Activated T-cell treated with anti-CD3 and anti-CD28 coated beads, Interleukin-2, amount 50 U/mL, for 24 hours (primary cell): Measurements from ENCODE around the gene CFHR5.
"Not testable (repeated sequence)": the region's sequence is repeated elsewhere in the genome, so short reads cannot be mapped to it uniquely, and the experiment has no call there.

Source experiments
- DNase-seq: peaks from one replicate; pipeline ENCODE4 v3.0.0-alpha.2; 2020
- H3K27ac Mint-ChIP-seq: 2 replicates; pipeline ENCODE4 v1.8.0; 2020; ENCODE audit warnings: mild to moderate bottlenecking, mixed read lengths
- H3K27me3 Mint-ChIP-seq: 2 replicates; pipeline ENCODE4 v1.8.0; 2020; ENCODE audit warnings: mixed read lengths
- H3K36me3 Mint-ChIP-seq: 2 replicates; pipeline ENCODE4 v1.8.0; 2020; ENCODE audit warnings: low read depth, mixed read lengths
- H3K4me1 Mint-ChIP-seq: 2 replicates; pipeline ENCODE4 v1.8.0; 2020; ENCODE audit warnings: low read depth, mixed read lengths
- H3K4me3 Mint-ChIP-seq: 2 replicates; pipeline ENCODE4 v1.8.0; 2020; ENCODE audit warnings: mild to moderate bottlenecking, moderate library complexity, mixed read lengths
- H3K9me3 Mint-ChIP-seq: 2 replicates; pipeline ENCODE4 v1.8.0; 2020; ENCODE audit warnings: mixed read lengths

The CFHR5 gene

DNA sequence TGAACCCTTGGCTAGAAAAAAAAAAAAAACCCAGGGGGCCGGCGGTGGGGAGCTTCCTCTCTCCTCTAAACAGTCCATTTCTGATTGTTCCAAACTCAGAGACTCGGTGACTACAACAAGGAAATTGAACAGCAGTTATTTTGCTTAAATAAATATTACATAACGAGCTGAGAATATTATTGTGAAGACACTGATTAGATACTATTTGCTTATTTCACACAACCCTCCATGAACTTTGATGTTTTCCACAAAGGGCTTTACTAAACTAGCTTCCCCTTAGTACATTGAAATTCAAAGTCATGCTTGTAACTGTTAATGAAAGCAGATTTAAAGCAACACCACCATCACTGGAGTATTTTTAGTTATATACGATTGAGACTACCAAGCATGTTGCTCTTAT is at the start of gene CFHR5:
TSS of gene CFHR5 (plus strand) at position 279 of the 400 bp plus-strand sequence. CDS start at position 388, 109 bp downstream.
- DNase-seq: no peak
- Mint-ChIP-seq H3K27me3 (no peaks in the 10 kb centered on the region), H3K4me1 (no peaks in the 10 kb centered on the region), H3K9me3 (no peaks in the 10 kb centered on the region), H3K27ac (no peak within 1 kb of the TSS), H3K36me3 (no peaks in the 10 kb centered on the region), H3K4me3 (no peak within 1 kb of the TSS)

DNA sequence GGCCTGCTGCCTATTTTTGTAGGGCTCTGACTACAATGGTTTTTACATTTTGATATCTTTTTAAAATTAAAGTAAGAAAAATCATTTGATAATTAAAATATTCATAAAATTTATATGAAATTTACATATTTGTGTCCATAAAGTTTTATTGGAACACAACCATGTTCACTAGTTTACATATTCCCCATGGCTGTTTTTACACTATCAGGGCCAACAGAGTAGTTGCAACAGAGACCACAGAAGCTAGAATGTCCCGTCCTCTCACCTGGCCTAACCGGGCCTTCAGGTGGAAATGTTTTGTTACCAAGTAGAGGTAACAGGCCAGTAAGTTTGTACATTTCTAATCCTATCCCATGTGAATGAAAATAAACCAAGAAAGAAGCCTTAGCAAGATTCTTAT is 44.5 kb upstream of the CFHR5 start:
- not testable (repeated sequence) for H3K27me3 Mint-ChIP-seq, H3K27ac Mint-ChIP-seq, DNase-seq, H3K4me1 Mint-ChIP-seq, H3K36me3 Mint-ChIP-seq, H3K9me3 Mint-ChIP-seq, H3K4me3 Mint-ChIP-seq

DNA sequence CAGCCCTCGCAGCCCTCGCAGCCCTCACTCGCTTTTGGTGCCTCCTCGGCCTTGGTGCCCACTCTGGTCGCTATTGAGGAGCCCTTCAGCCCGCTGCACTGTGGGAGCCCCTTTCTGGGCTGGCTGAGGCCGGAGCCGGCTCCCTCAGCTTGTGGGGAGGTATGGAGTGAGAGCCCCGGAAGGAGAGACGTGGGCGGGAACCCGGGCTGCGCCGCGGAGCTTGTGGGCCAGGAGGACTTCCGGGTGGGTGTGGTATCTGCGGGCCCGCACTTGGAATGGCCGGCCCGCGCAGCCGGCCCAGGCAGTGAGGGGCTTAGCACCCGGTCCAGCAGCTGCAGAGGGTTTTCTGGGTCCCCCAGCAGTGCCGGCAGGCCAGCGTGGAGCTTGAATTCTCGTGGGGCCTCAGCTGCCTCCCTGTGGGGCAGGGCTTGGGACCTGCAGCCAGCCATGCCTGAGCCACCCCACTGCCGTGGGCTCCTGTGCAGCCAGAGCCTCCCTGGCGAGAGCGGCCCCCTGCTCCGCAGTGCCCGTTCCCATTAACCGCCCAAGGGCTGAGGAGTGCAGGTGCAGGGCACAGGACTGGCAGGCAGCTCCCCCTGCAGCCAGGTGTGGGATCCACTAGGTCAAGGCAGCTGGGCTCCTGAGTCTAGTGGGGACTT is 43.7 kb upstream of the CFHR5 start:
- Mint-ChIP-seq H3K9me3 (no peaks in the 10 kb centered on the region), H3K4me3 (no peak overlapping the region), H3K36me3 (no peaks in the 10 kb centered on the region), H3K4me1 (no peaks in the 10 kb centered on the region), H3K27ac (no peak overlapping the region), H3K27me3 (no peaks in the 10 kb centered on the region)
- no peak for DNase-seq

DNA sequence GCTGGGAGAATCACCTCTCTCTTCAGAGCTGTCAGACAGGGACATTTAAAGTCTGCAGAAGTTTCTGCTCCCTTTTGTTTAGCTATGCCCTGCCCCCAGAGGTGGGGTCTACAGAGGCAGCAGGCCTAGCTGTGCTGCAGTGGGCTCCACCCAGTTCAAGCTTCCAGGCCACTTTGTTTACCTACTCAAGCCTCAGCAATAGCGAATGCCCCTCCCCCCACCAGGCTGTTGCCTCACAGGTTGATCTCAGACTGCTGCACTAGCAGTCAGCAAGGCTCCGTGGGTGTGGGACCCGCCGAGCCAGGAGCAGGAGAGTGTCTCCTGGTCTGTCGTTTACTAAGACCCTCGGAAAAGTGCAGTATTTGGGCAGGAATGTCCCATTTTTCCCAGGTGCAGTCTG is 35.9 kb upstream of the CFHR5 start:
- H3K4me1 Mint-ChIP-seq, H3K4me3 Mint-ChIP-seq, H3K9me3 Mint-ChIP-seq: not testable (repeated sequence)

DNA sequence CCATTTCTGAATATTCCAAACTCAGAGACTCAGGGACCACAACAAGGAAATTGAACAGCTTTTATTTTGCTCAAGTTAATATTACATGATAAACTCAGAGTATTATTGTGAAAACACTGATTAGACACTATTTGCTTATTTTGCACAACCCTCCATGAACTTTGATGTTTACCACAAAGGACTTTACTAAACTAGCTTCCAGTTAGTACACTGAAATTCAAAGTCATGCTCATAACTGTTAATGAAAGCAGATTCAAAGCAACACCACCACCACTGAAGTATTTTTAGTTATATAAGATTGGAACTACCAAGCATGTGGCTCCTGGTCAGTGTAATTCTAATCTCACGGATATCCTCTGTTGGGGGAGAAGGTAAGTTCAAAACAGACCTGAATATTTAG is 33.8 kb upstream of the CFHR5 start, which contains the start of gene CFHR2:
TSS of gene CFHR2 (plus strand) at position 171 of the 400 bp plus-strand sequence. CDS start at position 314, 143 bp downstream.
- not testable (repeated sequence) for DNase-seq, H3K4me1 Mint-ChIP-seq, H3K36me3 Mint-ChIP-seq, H3K4me3 Mint-ChIP-seq, H3K27me3 Mint-ChIP-seq, H3K27ac Mint-ChIP-seq, H3K9me3 Mint-ChIP-seq

More for the DNA sequence above, 35.9 kb upstream of the CFHR5 start:
- not testable (repeated sequence) for H3K27ac Mint-ChIP-seq, H3K36me3 Mint-ChIP-seq, H3K27me3 Mint-ChIP-seq, DNase-seq

DNA sequence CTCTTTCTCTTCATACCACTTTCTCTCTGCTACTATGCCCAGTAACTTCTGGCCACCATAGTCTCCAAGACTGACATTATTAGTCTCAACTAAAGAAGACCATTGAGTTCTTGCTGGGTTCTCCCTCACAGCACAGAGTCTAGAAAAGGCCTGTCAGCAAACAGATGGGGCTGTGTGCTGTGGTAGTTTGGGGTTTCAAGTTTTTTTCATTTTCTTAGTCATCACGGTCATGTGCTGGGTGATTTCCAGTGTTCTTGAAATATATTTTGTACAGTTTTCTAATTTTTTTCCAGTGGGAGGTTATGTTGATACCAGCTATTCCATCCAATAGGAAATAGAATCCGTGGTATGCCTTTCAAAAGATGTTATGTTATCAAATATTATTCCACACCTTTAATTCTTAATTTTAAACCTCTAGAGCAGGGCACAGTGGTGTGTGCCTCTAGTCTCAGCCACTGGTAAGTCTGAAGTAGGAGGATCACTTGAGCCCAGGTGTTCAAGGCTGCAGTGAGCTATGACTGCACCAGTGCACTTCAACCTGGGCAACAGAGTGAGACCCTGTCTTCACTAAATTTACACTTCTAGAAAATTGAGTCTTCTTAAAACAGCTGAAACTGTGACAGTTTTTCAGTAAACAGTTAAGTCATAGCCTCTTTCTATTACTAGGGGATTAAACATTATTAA is 25.5 kb upstream of the CFHR5 start:
- Mint-ChIP-seq H3K4me1 (no peaks in the 10 kb centered on the region), H3K27me3 (no peaks in the 10 kb centered on the region), H3K4me3 (no peak overlapping the region), H3K27ac (no peak overlapping the region), H3K9me3 (no peaks in the 10 kb centered on the region), H3K36me3 (no peaks in the 10 kb centered on the region)
- no peak for DNase-seq

DNA sequence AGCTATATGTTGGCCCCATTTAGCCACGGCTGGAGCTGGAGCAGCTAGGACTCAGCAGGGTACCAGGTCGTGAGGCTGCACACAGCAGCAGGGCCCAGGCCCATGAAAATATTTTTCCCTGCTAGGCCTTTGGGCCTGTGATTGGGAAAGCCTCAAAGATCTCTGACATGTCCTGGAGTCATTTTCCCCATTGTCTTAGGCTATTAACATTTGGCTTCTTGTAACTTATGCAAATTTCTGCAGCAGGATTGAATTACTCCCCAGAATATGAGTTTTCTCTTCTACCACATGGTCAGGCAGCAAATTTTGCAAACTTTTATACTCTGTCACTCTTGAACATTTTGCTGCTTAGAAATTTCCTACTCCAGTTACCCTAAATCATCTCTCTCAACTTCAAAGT is 22.6 kb upstream of the CFHR5 start:
- Mint-ChIP-seq H3K4me3 (no peak overlapping the region), H3K27ac (no peak overlapping the region), H3K36me3 (no peaks in the 10 kb centered on the region), H3K27me3 (no peaks in the 10 kb centered on the region), H3K9me3 (no peaks in the 10 kb centered on the region), H3K4me1 (no peaks in the 10 kb centered on the region)
- no peak for DNase-seq

DNA sequence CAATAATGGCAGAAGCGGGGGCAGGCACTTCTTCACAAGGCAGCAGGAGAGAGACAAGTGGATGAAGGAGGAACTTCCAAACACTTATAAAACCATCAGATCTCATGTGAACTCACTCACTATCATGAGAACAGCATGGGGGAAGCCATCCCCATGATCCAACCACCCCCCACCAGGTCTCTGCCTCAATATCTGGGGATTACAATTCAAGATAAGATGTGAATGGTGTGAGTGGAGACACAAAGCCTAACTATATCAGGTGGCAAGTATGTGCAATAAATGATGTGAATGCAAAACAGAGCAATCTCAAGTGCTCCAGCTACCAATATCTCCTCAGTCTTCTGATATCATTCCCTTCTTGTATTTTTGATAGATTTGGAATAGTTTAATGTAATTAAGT is 21.4 kb upstream of the CFHR5 start:
- H3K36me3 Mint-ChIP-seq: no peaks in the 10 kb centered on the region
- no peak overlapping the region for H3K4me3 Mint-ChIP-seq
- no peaks in the 10 kb centered on the region for H3K27me3 Mint-ChIP-seq
- no peak overlapping the region for H3K27ac Mint-ChIP-seq
- no peaks in the 10 kb centered on the region for H3K9me3 Mint-ChIP-seq
- H3K4me1 Mint-ChIP-seq: no peaks in the 10 kb centered on the region
- no peak for DNase-seq

DNA sequence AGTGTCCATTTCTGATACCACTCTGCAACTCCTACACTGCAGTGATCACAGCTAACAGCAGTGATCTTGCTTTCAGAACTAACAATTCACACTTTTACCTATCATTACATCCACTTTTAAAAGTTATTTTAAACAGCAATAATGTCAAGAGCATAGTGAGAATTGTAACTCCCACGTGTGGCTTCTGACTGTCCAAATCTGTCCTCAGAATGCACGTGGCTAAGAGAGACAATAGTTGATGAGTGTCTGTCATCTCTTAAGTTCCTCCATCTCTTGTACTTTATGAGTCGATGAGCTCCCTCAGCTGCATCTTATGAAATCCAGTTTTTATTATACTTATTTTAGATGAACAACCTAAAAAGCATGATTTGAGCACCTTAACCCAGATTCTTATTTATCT is 16.5 kb upstream of the CFHR5 start:
- H3K9me3 Mint-ChIP-seq: no peaks in the 10 kb centered on the region
- no peaks in the 10 kb centered on the region for H3K27me3 Mint-ChIP-seq
- no peaks in the 10 kb centered on the region for H3K36me3 Mint-ChIP-seq
- no peak overlapping the region for H3K4me3 Mint-ChIP-seq
- no peak overlapping the region for H3K27ac Mint-ChIP-seq
- DNase-seq: no peak
- H3K4me1 Mint-ChIP-seq: no peaks in the 10 kb centered on the region

DNA sequence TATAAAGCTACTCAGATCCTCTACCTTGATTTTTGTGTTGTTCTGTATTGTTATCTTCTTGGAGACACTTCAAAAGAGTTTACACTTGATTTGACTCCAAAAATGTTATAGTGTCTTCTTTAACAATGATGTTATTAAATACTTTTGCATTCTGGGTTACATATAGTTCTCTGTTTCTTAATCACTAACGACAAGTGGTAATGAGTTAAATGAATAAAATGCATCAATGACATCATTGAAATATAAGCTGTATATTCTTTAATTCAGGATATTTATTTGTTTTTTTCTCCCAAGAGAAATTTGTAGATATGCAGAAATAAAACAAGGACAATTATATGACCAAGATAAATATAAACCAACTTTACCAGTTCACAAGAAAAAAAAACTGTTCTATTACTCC is 7.2 kb upstream of the CFHR5 start:
- H3K27me3 Mint-ChIP-seq: no peaks in the 10 kb centered on the region
- no peak for DNase-seq
- no peak overlapping the region for H3K27ac Mint-ChIP-seq
- H3K4me1 Mint-ChIP-seq: no peaks in the 10 kb centered on the region
- H3K9me3 Mint-ChIP-seq: no peaks in the 10 kb centered on the region
- no peaks in the 10 kb centered on the region for H3K36me3 Mint-ChIP-seq
- H3K4me3 Mint-ChIP-seq: no peak overlapping the region

DNA sequence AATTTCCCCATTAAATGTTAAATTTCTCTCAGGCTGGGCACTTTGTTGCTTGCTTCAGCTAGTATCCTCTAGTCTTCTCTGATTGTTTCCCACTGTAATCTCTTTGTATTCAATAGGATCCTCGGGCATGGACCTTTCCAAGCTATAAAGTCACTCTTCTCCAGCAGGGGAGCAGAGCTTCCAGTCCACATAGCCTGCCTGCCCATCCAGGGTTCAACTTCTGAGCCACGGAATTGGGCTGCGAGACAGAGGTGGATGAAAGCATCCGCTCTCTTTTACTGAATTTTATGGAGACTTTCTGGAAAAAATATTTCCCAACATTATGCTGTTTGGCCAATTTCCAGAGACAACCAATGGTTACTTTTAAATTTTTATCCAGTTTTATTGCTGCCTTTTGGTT is 1.1 kb upstream of the CFHR5 start:
- no peak for DNase-seq

DNA sequence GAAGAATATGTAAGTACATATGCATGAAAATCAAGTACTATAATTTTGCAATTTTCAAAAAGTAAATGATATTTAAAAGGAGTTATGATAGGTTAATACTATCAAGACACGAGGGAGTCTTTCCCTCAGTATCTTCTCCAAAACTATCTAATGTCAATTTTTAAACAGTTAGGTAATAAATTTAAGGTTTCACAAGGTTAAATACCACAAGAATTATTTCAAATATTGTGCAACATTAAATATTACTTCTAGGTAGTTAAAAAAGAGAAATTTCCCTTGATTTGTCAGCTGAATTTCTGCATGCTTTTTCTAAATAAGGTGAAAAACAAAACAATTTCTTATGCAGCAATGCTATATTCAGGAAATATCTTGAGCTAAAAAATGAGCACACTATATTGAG is 3.5 kb downstream of the CFHR5 start:
- H3K27me3 Mint-ChIP-seq: no peaks in the 10 kb centered on the region
- DNase-seq: no peak
- H3K4me3 Mint-ChIP-seq: no peak overlapping the region
- no peaks in the 10 kb centered on the region for H3K36me3 Mint-ChIP-seq
- H3K9me3 Mint-ChIP-seq: no peaks in the 10 kb centered on the region
- H3K4me1 Mint-ChIP-seq: no peaks in the 10 kb centered on the region
- no peak overlapping the region for H3K27ac Mint-ChIP-seq

More for the DNA sequence above, 1.1 kb upstream of the CFHR5 start:
- no peaks in the 10 kb centered on the region for H3K36me3 Mint-ChIP-seq
- no peaks in the 10 kb centered on the region for H3K9me3 Mint-ChIP-seq
- H3K27ac Mint-ChIP-seq: no peak overlapping the region
- no peaks in the 10 kb centered on the region for H3K27me3 Mint-ChIP-seq
- H3K4me3 Mint-ChIP-seq: no peak overlapping the region
- H3K4me1 Mint-ChIP-seq: no peaks in the 10 kb centered on the region

DNA sequence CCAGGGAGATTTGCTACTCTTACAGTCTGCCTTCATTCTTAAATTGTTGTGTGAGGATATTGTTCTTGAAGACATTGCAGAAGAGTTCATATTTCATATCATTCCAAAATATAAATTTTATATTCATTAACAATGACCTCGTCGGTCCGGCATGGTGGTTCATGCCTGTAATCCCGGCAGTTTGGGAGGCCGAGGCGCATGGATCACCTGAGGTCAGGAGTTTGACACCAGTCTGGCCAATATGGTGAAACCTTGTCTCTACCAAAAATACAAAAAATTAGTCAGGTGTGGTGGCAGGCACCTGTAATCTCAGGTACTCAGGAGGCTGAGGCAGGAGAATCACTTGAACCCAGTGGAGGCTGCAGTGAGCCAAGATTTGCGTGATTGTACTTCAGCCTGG is 4.9 kb downstream of the CFHR5 start:
- H3K4me1 Mint-ChIP-seq, H3K4me3 Mint-ChIP-seq, H3K27me3 Mint-ChIP-seq, H3K27ac Mint-ChIP-seq, DNase-seq, H3K36me3 Mint-ChIP-seq, H3K9me3 Mint-ChIP-seq: not testable (repeated sequence)

DNA sequence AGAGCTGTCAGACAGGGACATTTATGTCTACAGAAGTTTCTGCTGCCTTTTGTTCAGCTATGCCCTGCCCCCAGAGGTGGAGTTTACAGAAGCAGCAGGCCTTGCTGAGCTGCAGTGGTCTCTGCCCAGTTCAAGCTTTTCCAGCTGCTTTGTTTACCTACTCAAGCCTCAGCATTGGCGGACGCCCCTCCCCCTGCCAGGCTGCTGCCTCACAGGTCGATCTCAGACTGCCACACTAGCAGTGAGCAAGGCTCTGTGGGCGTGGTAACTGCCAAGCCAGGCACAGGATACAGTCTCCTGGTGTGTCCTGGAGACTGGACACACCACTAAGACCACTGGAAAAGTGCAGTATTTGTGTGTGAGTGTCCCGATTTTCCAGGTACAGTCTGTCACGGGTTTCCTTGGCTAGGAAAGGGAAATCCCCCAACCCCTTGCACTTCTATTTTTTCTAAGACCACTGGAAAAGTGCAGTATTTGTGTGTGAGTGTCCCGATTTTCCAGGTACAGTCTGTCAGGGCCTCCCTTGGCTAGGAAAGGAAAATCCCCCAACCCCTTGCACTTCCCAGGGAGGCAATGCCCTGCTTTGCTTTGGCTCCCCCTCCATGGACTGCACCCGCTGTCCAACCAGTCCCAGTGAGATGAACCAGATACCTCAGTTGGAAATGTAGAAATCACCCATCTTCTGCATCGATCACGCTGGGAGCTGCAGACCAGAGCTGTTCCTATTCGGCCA is 14.7 kb downstream of the CFHR5 start:
- not testable (repeated sequence) for H3K9me3 Mint-ChIP-seq, H3K27me3 Mint-ChIP-seq, H3K36me3 Mint-ChIP-seq, H3K4me3 Mint-ChIP-seq, DNase-seq, H3K27ac Mint-ChIP-seq, H3K4me1 Mint-ChIP-seq

DNA sequence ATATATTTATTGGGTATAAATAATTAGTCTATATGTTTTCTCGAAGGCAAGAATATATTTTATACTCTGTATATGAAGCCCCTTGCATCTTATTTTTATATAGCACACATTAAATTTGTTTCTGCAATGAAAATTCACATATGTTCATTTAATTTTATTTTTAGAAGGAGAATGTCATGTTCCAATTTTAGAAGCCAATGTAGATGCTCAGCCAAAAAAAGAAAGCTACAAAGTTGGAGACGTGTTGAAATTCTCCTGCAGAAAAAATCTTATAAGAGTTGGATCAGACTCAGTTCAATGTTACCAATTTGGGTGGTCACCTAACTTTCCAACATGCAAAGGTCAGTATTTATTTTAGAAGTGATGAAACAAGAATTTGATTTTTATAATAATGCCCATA is 16.6 kb downstream of the CFHR5 start:
- H3K27me3 Mint-ChIP-seq: peaks cover 4% of the 10 kb centered on the region

More for the DNA sequence above, 16.6 kb downstream of the CFHR5 start:
- no peak for DNase-seq
- no peaks in the 10 kb centered on the region for H3K9me3 Mint-ChIP-seq
- no peak overlapping the region for H3K4me3 Mint-ChIP-seq
- no peaks in the 10 kb centered on the region for H3K36me3 Mint-ChIP-seq
- no peak overlapping the region for H3K27ac Mint-ChIP-seq
- no peaks in the 10 kb centered on the region for H3K4me1 Mint-ChIP-seq
